Transverse colon (tissue), 4 donors: ENCODE results near the gene MPRIP.

Experiments used
- EP300 ChIP-seq: sonication (generic); formaldehyde crosslinking; IDR thresholded peaks from one replicate; pipeline ENCODE4 v1.6.1; 2017; ENCODE audit warnings: antibody characterized with exemption, low read depth
- POLR2A ChIP-seq: fragments of 450-650 bp; IDR thresholded peaks from one replicate; pipeline ENCODE4 v1.6.1; 2016; ENCODE audit warnings: antibody characterized with exemption, mild to moderate bottlenecking, moderate library complexity
- POLR2AphosphoS5 ChIP-seq, 3 donors: sonication (generic); formaldehyde crosslinking; IDR thresholded peaks; one replicate each; pipeline ENCODE4 v1.6.1; 2016; ENCODE audit warnings: antibody characterized with exemption in 3 of 3
- TF ChIP-seq, protein P1 (sequence below), 5 experiments: fragments of 200-600 bp in 3 of 5; fragments of 450-650 bp in 2 of 5; sonication (generic) in 3 of 5; IDR thresholded peaks; 1 replicate in 2 of 5; 2 replicates in 3 of 5; pipeline ENCODE4 v1.5.1; 2016 to 2017; ENCODE audit warnings: antibody characterized with exemption in 5 of 5, inconsistent platforms in 3 of 5, mild to moderate bottlenecking in 2 of 5, moderate library complexity in 1 of 5

DNA sequence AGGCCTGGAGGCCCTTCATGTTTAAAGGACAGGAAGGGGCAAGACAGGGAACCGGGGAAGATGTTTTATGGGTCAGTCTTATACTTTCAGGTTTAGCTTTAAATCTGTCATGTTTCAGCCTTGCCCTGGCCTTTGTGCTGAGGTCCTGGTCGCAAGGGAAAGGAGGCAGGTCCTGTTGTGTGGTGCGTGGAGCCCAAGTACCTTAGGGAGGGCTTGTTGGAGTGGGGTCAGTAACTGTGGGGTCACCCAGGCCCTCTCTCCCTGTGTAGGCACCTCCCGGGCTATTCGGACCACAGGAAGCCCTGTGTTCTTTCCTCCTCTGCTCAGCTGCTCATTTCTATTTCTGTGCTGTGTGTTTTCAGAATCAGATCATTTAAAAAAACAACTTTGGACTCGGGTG, 42.7 kb downstream of the MPRIP start:
- TF ChIP-seq, protein P1, sequence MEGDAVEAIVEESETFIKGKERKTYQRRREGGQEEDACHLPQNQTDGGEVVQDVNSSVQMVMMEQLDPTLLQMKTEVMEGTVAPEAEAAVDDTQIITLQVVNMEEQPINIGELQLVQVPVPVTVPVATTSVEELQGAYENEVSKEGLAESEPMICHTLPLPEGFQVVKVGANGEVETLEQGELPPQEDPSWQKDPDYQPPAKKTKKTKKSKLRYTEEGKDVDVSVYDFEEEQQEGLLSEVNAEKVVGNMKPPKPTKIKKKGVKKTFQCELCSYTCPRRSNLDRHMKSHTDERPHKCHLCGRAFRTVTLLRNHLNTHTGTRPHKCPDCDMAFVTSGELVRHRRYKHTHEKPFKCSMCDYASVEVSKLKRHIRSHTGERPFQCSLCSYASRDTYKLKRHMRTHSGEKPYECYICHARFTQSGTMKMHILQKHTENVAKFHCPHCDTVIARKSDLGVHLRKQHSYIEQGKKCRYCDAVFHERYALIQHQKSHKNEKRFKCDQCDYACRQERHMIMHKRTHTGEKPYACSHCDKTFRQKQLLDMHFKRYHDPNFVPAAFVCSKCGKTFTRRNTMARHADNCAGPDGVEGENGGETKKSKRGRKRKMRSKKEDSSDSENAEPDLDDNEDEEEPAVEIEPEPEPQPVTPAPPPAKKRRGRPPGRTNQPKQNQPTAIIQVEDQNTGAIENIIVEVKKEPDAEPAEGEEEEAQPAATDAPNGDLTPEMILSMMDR (IDR thresholded peaks at IDR 0.05), result no peak
- no peak for TF ChIP-seq POLR2A
- no peak for TF ChIP-seq POLR2AphosphoS5 (IDR thresholded peaks at IDR 0.05)
- TF ChIP-seq EP300, result no peak
